Lower leg skin (tissue), 3 donors: ENCODE results near the gene TMEM254.

ENCODE experiments used
- POLR2A ChIP-seq, 2 donors: fragments of 450-650 bp; IDR thresholded peaks; one replicate each; pipeline ENCODE4 v1.6.1; 2016 to 2017; ENCODE audit warnings: antibody characterized with exemption in 2 of 2, mild to moderate bottlenecking in 1 of 2, moderate library complexity in 1 of 2
- TF ChIP-seq, protein P1 (sequence below), 3 donors: fragments of 450-650 bp; IDR thresholded peaks; one replicate each; pipeline ENCODE4 v1.5.1; 2016; ENCODE audit warnings: antibody characterized with exemption in 3 of 3, mild to moderate bottlenecking in 3 of 3, moderate library complexity in 2 of 3

DNA sequence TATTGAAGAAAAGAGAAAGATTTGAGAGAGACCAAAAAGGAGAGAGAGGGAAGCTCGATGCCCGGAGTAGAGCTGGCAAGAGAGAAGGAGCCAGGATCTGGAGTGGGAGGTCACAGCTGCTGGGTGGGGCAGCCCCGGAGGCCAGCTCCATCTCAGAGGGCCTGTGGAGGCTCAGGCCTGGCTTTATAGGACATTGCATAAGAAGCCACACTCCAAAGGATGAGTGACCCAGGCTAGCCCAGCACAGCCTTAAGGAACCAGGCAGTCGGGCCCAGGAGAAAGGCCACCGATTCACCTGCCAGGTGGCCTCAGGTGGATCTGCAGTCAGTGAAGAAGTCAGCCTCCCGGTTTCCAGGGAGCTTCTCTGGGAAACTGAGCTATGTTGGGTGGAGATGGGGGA is 54.7 kb downstream of the TMEM254 start:
- TF ChIP-seq, protein P1, sequence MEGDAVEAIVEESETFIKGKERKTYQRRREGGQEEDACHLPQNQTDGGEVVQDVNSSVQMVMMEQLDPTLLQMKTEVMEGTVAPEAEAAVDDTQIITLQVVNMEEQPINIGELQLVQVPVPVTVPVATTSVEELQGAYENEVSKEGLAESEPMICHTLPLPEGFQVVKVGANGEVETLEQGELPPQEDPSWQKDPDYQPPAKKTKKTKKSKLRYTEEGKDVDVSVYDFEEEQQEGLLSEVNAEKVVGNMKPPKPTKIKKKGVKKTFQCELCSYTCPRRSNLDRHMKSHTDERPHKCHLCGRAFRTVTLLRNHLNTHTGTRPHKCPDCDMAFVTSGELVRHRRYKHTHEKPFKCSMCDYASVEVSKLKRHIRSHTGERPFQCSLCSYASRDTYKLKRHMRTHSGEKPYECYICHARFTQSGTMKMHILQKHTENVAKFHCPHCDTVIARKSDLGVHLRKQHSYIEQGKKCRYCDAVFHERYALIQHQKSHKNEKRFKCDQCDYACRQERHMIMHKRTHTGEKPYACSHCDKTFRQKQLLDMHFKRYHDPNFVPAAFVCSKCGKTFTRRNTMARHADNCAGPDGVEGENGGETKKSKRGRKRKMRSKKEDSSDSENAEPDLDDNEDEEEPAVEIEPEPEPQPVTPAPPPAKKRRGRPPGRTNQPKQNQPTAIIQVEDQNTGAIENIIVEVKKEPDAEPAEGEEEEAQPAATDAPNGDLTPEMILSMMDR (IDR thresholded peaks at IDR 0.05) = no peak
- no peak for TF ChIP-seq POLR2A (IDR thresholded peaks at IDR 0.05)
